Activated T-cell treated with anti-CD3 and anti-CD28 coated beads, Interleukin-2, amount 50 U/mL, for 72 hours (primary cell): ENCODE data around the gene SLC39A9. TPM values are rescaled to one million over a fixed set of nuclear protein-coding genes. Genes with fewer than 3 reads are reported as not detected.

ENCODE experiments used
- ATAC-seq, 2 donors: fragments of 150-1000 bp; cut with Tn5 transposase; replicated peaks in 1 of 2; 2 replicates each; pipeline ENCODE4 v1.10.0; 2021; ENCODE audit warnings: moderate library complexity in 2 of 2, mild to moderate bottlenecking in 1 of 2
- DNase-seq, 2 donors: peaks; one replicate each; pipeline ENCODE4 v3.0.0; 2021 to 2022; ENCODE audit warnings: mixed read lengths in 1 of 2
- H3K27ac Mint-ChIP-seq: one replicate; pipeline ENCODE4 v1.8.0; 2022; ENCODE audit warnings: mild to moderate bottlenecking, moderate library complexity, mixed read lengths
- H3K27me3 Mint-ChIP-seq: one replicate; pipeline ENCODE4 v1.8.0; 2022; ENCODE audit warnings: low read depth, mixed read lengths
- H3K36me3 Mint-ChIP-seq, 2 donors: one replicate each; pipeline ENCODE4 v1.8.0; 2022; ENCODE audit warnings: mixed read lengths in 2 of 2, mild to moderate bottlenecking in 1 of 2; ENCODE audit not compliant: insufficient read depth in 2 of 2
- H3K4me1 Mint-ChIP-seq: one replicate; pipeline ENCODE4 v1.8.0; 2022; ENCODE audit warnings: low read depth, mixed read lengths
- H3K4me3 Mint-ChIP-seq, 2 donors: one replicate each; pipeline ENCODE4 v1.8.0; 2022; ENCODE audit warnings: mild to moderate bottlenecking in 2 of 2, mixed read lengths in 2 of 2, moderate library complexity in 2 of 2
- H3K9me3 Mint-ChIP-seq, 2 donors: one replicate each; pipeline ENCODE4 v1.8.0; 2022; ENCODE audit warnings: mixed read lengths in 2 of 2
- total RNA-seq, 2 donors: library from RNA; stranded (reverse); gene quantifications; one replicate each; pipeline ENCODE4 v1.2.3, GENCODE V29; 2022

SLC39A9 gene
- total RNA-seq, result 10 to 100 TPM; 85.8 to 93.3 TPM

GRCh38 chr14:69398053-69398817 lies at the start of gene SLC39A9, which contains the start of gene ERH:
SLC39A9 (plus strand) TSS chr14:69398692; CDS start chr14:69399370, 678 bp downstream.
ERH (minus strand) TSS chr14:69398299; CDS start chr14:69398233, 66 bp downstream.
- peaks cover 14 to 30% of the 10 kb centered on the region in 2 donors for H3K36me3 Mint-ChIP-seq
- peak; percentile 93 to 95 for DNase-seq
- no peaks in the 10 kb centered on the region for H3K27me3 Mint-ChIP-seq
- H3K27ac Mint-ChIP-seq, result peak within 1 kb of the TSS; percentile 100
- H3K9me3 Mint-ChIP-seq, result no peaks in the 10 kb centered on the region
- peaks cover 70% of the 10 kb centered on the region for H3K4me1 Mint-ChIP-seq
- peak; percentile 90 to 92 for ATAC-seq
- peak within 1 kb of the TSS; percentile 94 to 99 for H3K4me3 Mint-ChIP-seq

- Mint-ChIP-seq H3K36me3 (no peaks in the 10 kb centered on the region), H3K9me3 (no peaks in the 10 kb centered on the region), H3K27ac (no peak overlapping the region), H3K4me3 (no peak overlapping the region), H3K27me3 (peaks cover 17% of the 10 kb centered on the region), H3K4me1 (peaks cover 6% of the 10 kb centered on the region)
- DNase-seq, result no peak
- ATAC-seq, result no peak
Measured at GRCh38 chr14:69349091-69349777, 49.3 kb upstream of the SLC39A9 start.

- Mint-ChIP-seq H3K9me3 (no peaks in the 10 kb centered on the region), H3K4me3 (no peak overlapping the region), H3K36me3 (no peaks in the 10 kb centered on the region), H3K4me1 (peaks cover 17% of the 10 kb centered on the region), H3K27me3 (peaks cover 9% of the 10 kb centered on the region), H3K27ac (no peak overlapping the region)
- ATAC-seq (no peak), DNase-seq (no peak)
Measured at GRCh38 chr14:69350892-69351291, 47.6 kb upstream of the SLC39A9 start.

- Mint-ChIP-seq H3K27me3 (peaks cover 9% of the 10 kb centered on the region), H3K9me3 (no peaks in the 10 kb centered on the region), H3K4me1 (peaks cover 17% of the 10 kb centered on the region), H3K36me3 (no peaks in the 10 kb centered on the region), H3K27ac (no peak overlapping the region), H3K4me3 (no peak overlapping the region)
- no peak for DNase-seq
- ATAC-seq, result no peak
Measured at GRCh38 chr14:69351385-69351784, 47.1 kb upstream of the SLC39A9 start.

DNA sequence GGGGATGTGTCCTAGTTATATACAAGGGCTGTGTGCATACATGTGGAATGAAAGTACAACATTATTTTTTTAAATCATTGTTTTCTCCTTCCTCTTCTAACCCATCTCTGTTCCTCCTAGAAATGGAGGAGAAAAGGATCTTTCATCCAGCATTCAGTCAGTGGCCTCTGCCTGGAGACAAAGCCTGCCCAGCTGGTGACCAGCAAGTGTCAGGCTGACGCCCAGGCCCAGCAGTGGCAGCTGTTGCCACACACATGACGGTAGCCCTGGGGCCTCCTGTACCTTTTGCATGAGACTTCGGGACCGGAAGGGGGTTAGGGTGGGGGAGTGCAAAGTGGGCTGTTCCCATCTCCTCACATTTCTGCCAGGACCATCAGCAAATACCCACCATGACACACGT lies 46.6 kb upstream of the SLC39A9 start:
- H3K27me3 Mint-ChIP-seq, result peaks cover 9% of the 10 kb centered on the region
- H3K9me3 Mint-ChIP-seq, result no peaks in the 10 kb centered on the region
- no peak overlapping the region for H3K27ac Mint-ChIP-seq
- H3K4me3 Mint-ChIP-seq, result no peak overlapping the region
- H3K4me1 Mint-ChIP-seq, result peaks cover 17% of the 10 kb centered on the region
- no peak for DNase-seq
- ATAC-seq, result no peak
- H3K36me3 Mint-ChIP-seq, result no peaks in the 10 kb centered on the region

DNA sequence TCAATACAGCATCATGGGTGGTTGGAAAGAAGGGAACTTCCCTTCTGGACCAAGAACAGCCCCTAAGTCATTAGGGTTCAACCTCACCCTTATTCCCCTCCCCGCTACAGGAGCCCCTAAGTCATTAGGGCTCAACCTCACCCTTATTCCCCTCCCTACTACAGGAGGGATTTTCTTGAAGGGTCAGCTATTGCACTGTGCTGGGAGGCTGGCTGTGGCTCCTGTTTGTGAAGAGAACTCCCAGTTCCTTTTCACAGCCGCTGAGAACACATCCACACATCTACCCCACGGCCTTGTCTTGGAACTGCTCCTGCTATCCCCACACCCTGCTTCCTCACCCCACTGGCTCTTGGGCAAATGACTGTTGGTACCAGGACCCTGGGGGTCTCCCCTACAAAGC lies 45.3 kb upstream of the SLC39A9 start:
- Mint-ChIP-seq H3K27me3 (peaks cover under 1% of the 10 kb centered on the region), H3K4me3 (no peak overlapping the region), H3K27ac (no peak overlapping the region), H3K36me3 (no peaks in the 10 kb centered on the region), H3K4me1 (peaks cover 24% of the 10 kb centered on the region), H3K9me3 (no peaks in the 10 kb centered on the region)
- ATAC-seq (no peak), DNase-seq (no peak)

DNA sequence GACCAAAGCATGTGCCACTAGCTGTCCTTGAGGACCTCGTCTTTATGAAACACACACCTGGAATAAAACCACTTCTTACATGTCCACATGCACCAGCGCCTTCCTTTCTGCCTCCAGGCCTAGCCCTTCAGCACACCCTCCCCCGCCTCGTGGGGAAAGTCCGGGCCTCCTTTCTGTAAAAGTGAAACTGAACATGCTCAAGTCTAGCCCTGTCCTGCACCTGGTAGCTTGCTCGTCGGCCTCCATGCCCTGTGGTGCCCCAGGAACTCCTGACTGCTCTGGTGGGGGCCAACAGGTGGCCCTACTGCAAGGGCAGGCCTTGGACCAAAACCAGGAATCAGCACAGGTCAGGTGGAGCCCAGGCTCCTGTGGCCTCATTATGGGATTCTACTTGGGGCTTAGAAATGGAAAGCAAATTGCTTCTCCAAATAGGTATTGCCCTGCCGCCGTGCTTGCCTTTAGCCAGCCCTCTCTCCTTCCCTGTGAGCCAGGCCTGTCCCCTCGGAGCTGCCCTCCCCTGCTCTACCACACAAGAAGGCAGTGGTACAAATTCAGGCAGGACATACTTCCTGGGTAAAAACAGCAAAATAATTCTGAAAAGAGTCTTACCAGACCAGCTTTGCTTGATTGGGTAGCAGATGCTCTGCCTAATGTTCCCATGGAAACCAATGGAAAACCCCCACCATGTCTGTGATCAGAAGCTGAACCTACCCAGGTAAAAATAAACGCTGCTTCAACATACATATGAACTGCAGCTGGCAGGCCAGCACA lies 43.9 kb upstream of the SLC39A9 start:
- H3K4me3 Mint-ChIP-seq, result peak overlapping the region; percentile 76 to 78
- peak; percentile 75 to 85 for ATAC-seq
- H3K4me1 Mint-ChIP-seq, result peaks cover 37% of the 10 kb centered on the region
- no peaks in the 10 kb centered on the region for H3K27me3 Mint-ChIP-seq
- DNase-seq, result peak; percentile 78 to 79
- no peaks in the 10 kb centered on the region for H3K36me3 Mint-ChIP-seq
- peak overlapping the region; percentile 62 for H3K27ac Mint-ChIP-seq
- no peaks in the 10 kb centered on the region for H3K9me3 Mint-ChIP-seq

- H3K27ac Mint-ChIP-seq, result peak overlapping the region; percentile 62
- ATAC-seq (no peak), DNase-seq (no peak)
- H3K36me3 Mint-ChIP-seq, result no peaks in the 10 kb centered on the region
- H3K9me3 Mint-ChIP-seq, result no peaks in the 10 kb centered on the region
- no peaks in the 10 kb centered on the region for H3K27me3 Mint-ChIP-seq
- peak overlapping the region; percentile 76 to 78 for H3K4me3 Mint-ChIP-seq
- H3K4me1 Mint-ChIP-seq, result peaks cover 40% of the 10 kb centered on the region
Measured at GRCh38 chr14:69355154-69355597, 43.3 kb upstream of the SLC39A9 start.

DNA sequence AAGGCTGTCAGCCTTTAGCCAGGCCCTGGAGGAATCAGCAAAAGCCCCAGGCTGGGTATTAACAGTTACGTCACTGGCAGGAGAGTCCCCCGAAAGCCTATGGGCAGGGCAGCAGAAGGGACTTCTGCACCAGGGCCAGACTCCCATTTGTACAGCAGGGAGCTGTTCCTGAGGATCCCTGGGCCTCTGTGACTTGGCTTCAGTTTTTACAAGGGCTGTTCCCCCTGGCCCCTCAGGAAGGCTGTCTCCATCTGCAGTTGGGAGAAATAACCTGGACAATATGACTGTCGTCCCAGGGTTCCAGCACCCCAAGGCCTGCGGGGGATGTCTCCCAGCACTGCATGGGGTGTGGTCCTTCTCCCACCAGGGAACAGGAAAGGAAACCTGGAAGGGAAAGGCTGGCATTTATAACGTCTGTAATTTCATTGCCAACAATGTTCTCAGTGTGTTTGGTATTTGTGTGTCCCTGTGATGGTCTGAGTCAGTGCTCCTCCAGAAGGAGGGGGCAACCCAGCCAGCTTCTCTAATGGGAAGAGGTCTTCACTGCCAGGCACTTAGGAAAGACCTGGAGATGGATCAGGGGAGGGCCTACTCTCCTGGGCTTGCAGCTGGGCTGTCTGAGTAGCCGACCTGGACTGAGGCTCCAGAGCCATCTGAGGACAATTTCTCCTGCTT lies 42.7 kb upstream of the SLC39A9 start:
- peaks cover 46% of the 10 kb centered on the region for H3K4me1 Mint-ChIP-seq
- no peaks in the 10 kb centered on the region for H3K9me3 Mint-ChIP-seq
- no peak for ATAC-seq
- no peak overlapping the region for H3K27ac Mint-ChIP-seq
- no peaks in the 10 kb centered on the region for H3K27me3 Mint-ChIP-seq
- DNase-seq, result no peak
- peak overlapping the region; percentile 14 to 48 for H3K4me3 Mint-ChIP-seq
- H3K36me3 Mint-ChIP-seq, result no peaks in the 10 kb centered on the region

- H3K4me1 Mint-ChIP-seq, result peaks cover 50% of the 10 kb centered on the region
- no peak overlapping the region for H3K27ac Mint-ChIP-seq
- no peaks in the 10 kb centered on the region for H3K9me3 Mint-ChIP-seq
- no peaks in the 10 kb centered on the region for H3K27me3 Mint-ChIP-seq
- DNase-seq (no peak), ATAC-seq (no peak)
- H3K36me3 Mint-ChIP-seq, result no peaks in the 10 kb centered on the region
- H3K4me3 Mint-ChIP-seq, result no peak overlapping the region
Measured at GRCh38 chr14:69356903-69357543, 41.5 kb upstream of the SLC39A9 start.

DNA sequence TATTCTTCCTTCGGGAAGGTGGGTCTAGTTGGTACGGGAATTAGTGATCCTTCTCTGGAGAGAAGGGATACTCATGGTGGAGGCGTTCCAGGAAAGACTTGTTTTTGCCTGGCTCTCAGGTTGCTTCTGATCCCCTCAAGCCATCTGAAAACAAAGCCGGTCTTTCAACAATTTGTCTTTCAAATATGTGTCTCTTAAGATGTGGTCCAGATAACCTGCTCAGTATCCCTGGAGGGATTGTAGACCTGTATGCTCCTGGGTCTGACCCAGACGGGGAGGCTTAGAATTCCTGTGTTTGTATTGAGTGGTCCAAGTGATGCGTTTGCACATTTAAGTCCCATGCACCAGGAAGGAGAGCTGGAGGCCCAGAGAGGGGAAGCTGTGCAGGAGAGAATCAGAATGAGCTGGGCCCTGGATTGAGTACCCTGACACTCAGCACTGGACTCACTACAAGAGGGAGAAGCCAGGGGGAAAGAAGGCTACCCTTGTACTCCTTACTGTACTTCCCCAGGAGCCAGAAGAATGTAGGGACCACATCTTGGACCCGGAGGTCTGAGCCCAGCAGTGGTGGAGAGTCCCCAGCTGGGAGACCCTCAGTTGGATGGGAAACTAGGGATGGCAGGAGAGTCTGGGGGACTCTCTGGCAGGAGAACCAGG lies 40.8 kb upstream of the SLC39A9 start:
- Mint-ChIP-seq H3K4me1 (peaks cover 50% of the 10 kb centered on the region), H3K9me3 (no peaks in the 10 kb centered on the region), H3K36me3 (no peaks in the 10 kb centered on the region), H3K27ac (no peak overlapping the region), H3K27me3 (no peaks in the 10 kb centered on the region), H3K4me3 (peak overlapping the region in 1 of 2 donors; percentile 13)
- DNase-seq (no peak), ATAC-seq (no peak)
